H1 (cell line): Measurements from ENCODE around the gene TMUB2. TPM values are rescaled to one million over a fixed set of nuclear protein-coding genes. Genes with fewer than 3 reads are reported as not detected.

Source experiments
- CTCF ChIA-PET: fragments of 300-600 bp; sonication (Branson Sonifier 250); formaldehyde crosslinking; loops from one replicate; lab custom pipeline; 2021; ENCODE audit not compliant: partially characterized antibody; lab: Charles Lee
- POLR2A ChIA-PET: fragments of 300-600 bp; sonication (Branson Sonifier 250); formaldehyde crosslinking; loops from one replicate; lab custom pipeline; 2021; ENCODE audit warnings: inconsistent platforms; ENCODE audit not compliant: partially characterized antibody; lab: Charles Lee
- DNase-seq, 2 experiments: peaks; one replicate each; pipeline versions ENCODE4 v3.0.0 to v3.0.0-alpha.2; 2010 to 2022; ENCODE audit warnings: low spot score in 2 of 2, low read depth in 1 of 2, mixed read lengths in 1 of 2
- FAIRE-seq: peaks from 2 replicates; lab custom pipeline; 2011; peaks lifted over from hg19 to GRCh38; lab: Jason Lieb, UNC
- H2AFZ ChIP-seq: 2 replicates; pipeline ENCODE4 v1.8.1; 2012; ENCODE audit warnings: low read length, inconsistent platforms
- H2AK5ac ChIP-seq: 2 replicates; pipeline ENCODE4 v1.6.1; 2013; ENCODE audit warnings: low read depth, low read length
- H2BK120ac ChIP-seq: replicated peaks from 2 replicates; pipeline ENCODE3; 2013; ENCODE audit warnings: low read depth, low read length, inconsistent platforms
- H2BK12ac ChIP-seq: 2 replicates; pipeline ENCODE4 v1.6.1; 2013; ENCODE audit warnings: low read depth, low read length
- H2BK15ac ChIP-seq: 2 replicates; pipeline ENCODE4 v1.6.1; 2013; ENCODE audit warnings: low read length
- H2BK20ac ChIP-seq: 2 replicates; pipeline ENCODE4 v1.6.1; 2013; ENCODE audit warnings: low read length
- H2BK5ac ChIP-seq: 2 replicates; pipeline ENCODE4 v1.6.1; 2013; ENCODE audit warnings: low read depth, low read length
- H3K14ac ChIP-seq: 2 replicates; pipeline ENCODE4 v1.6.1; 2013; ENCODE audit warnings: inconsistent platforms; ENCODE audit not compliant: insufficient read length
- H3K18ac ChIP-seq: 2 replicates; pipeline ENCODE4 v1.6.1; 2013; ENCODE audit warnings: low read length; ENCODE audit errors: extremely low read depth
- H3K23ac ChIP-seq: 2 replicates; pipeline ENCODE4 v1.6.1; 2013; ENCODE audit warnings: inconsistent platforms; ENCODE audit not compliant: insufficient read length
- H3K23me2 ChIP-seq: 2 replicates; pipeline ENCODE4 v1.6.1; 2013; ENCODE audit warnings: low read depth, low read length
- H3K27ac ChIP-seq: 2 replicates; pipeline ENCODE4 v1.6.1; 2011; ENCODE audit warnings: low read depth, low read length, inconsistent platforms
- H3K27me3 ChIP-seq, 4 experiments: replicated peaks in 1 of 4; 1 replicate in 1 of 4; 2 replicates in 3 of 4; pipeline versions ENCODE4 v1.6.1 to v1.8.1; 2011 to 2013; ENCODE audit warnings: low read length in 3 of 4, mild to moderate bottlenecking in 3 of 4, inconsistent platforms in 2 of 4, mixed read lengths in 2 of 4, moderate library complexity in 1 of 4; ENCODE audit not compliant: control insufficient read depth in 3 of 4, insufficient read depth in 3 of 4; ENCODE audit errors: extremely low read depth in 1 of 4
- H3K36me3 ChIP-seq, 4 experiments: 2 replicates each; pipeline versions ENCODE4 v1.6.1 to v1.8.1; 2011 to 2013; ENCODE audit warnings: mild to moderate bottlenecking in 4 of 4, low read length in 3 of 4, moderate library complexity in 2 of 4, control low read depth in 1 of 4, inconsistent platforms in 1 of 4; ENCODE audit not compliant: insufficient read depth in 4 of 4, control insufficient read depth in 2 of 4
- H3K4ac ChIP-seq: replicated peaks from 2 replicates; pipeline ENCODE3; 2013; ENCODE audit warnings: low read length, low read depth, mixed read lengths, inconsistent platforms; ENCODE audit not compliant: insufficient read length
- H3K4me1 ChIP-seq, 4 experiments: replicated peaks in 1 of 4; 1 replicate in 1 of 4; 2 replicates in 3 of 4; pipeline versions ENCODE4 v1.6.1 to v1.8.1; 2011 to 2013; ENCODE audit warnings: low read length in 3 of 4, inconsistent platforms in 2 of 4, mixed read lengths in 1 of 4; ENCODE audit not compliant: insufficient read depth in 4 of 4, control insufficient read depth in 3 of 4
- H3K4me2 ChIP-seq, 2 experiments: 2 replicates each; pipeline versions ENCODE4 v1.6.1 to v1.8.1; 2011 to 2013; ENCODE audit warnings: low read depth in 2 of 2, low read length in 2 of 2, control low read depth in 1 of 2, inconsistent platforms in 1 of 2, mild to moderate bottlenecking in 1 of 2; ENCODE audit not compliant: insufficient read depth in 1 of 2
- H3K4me3 ChIP-seq, 4 experiments: fragments of 200-600, 300-600 bp in 1 of 4; sonication (generic), shearing (Covaris generic), sonication (Bioruptor Twin) in 1 of 4; 2 replicates each; pipeline versions ENCODE4 v1.5.1 to v1.8.1; 2011 to 2016; ENCODE audit warnings: low read length in 4 of 4, low read depth in 3 of 4, control low read depth in 2 of 4, inconsistent platforms in 2 of 4, mild to moderate bottlenecking in 2 of 4, mixed read lengths in 1 of 4, moderate library complexity in 1 of 4; ENCODE audit not compliant: insufficient read depth in 2 of 4; ENCODE audit errors: extremely low read depth in 1 of 4
- H3K56ac ChIP-seq: replicated peaks from 2 replicates; pipeline ENCODE3; 2013; ENCODE audit warnings: low read depth, mild to moderate bottlenecking, mixed read lengths, low read length, inconsistent platforms; ENCODE audit not compliant: insufficient read length
- H3K79me1 ChIP-seq: 2 replicates; pipeline ENCODE4 v1.6.1; 2013; ENCODE audit warnings: low read depth, low read length, control low read depth
- H3K79me2 ChIP-seq, 2 experiments: 2 replicates each; pipeline versions ENCODE4 v1.6.1 to v1.8.1; 2012 to 2013; ENCODE audit warnings: low read length in 2 of 2, mild to moderate bottlenecking in 2 of 2, inconsistent platforms in 1 of 2; ENCODE audit not compliant: insufficient read depth in 2 of 2, control insufficient read depth in 1 of 2
- H3K9ac ChIP-seq, 4 experiments: replicated peaks in 1 of 4; 1 replicate in 1 of 4; 2 replicates in 3 of 4; pipeline versions ENCODE4 v1.6.1 to v1.8.1; 2011 to 2013; ENCODE audit warnings: low read depth in 3 of 4, low read length in 3 of 4, control low read depth in 2 of 4, mild to moderate bottlenecking in 2 of 4, moderate library complexity in 2 of 4, inconsistent platforms in 1 of 4; ENCODE audit errors: extremely low read depth in 1 of 4
- H3K9me3 ChIP-seq, 2 experiments: 2 replicates each; pipeline versions ENCODE4 v1.6.1 to v1.8.1; 2012 to 2013; ENCODE audit warnings: mild to moderate bottlenecking in 2 of 2, moderate library complexity in 2 of 2, control low read depth in 1 of 2, inconsistent platforms in 1 of 2, low read depth in 1 of 2, low read length in 1 of 2, mixed read lengths in 1 of 2; ENCODE audit not compliant: insufficient read depth in 2 of 2
- H4K20me1 ChIP-seq, 2 experiments: replicated peaks in 1 of 2; 2 replicates each; pipeline versions ENCODE3 to v1.8.1; 2011 to 2013; ENCODE audit warnings: inconsistent platforms in 2 of 2, low read length in 2 of 2, mild to moderate bottlenecking in 1 of 2; ENCODE audit not compliant: insufficient read depth in 2 of 2, control insufficient read depth in 1 of 2
- H4K5ac ChIP-seq: 2 replicates; pipeline ENCODE4 v1.6.1; 2013; ENCODE audit warnings: low read length, low read depth, mixed read lengths, inconsistent platforms; ENCODE audit not compliant: insufficient read length
- H4K8ac ChIP-seq: 2 replicates; pipeline ENCODE4 v1.8.0; 2013; ENCODE audit warnings: mild to moderate bottlenecking, moderate library complexity, low read length, inconsistent platforms; ENCODE audit not compliant: insufficient read depth; ENCODE audit errors: extremely low read depth
- H4K91ac ChIP-seq: replicated peaks from 2 replicates; pipeline ENCODE3; 2013; ENCODE audit warnings: low read length, mixed read lengths, inconsistent platforms; ENCODE audit not compliant: insufficient read length
- CBX8 ChIP-seq: fragments of 300-800, 300-1000 bp; sonication (generic); IDR thresholded peaks from 2 replicates; pipeline ENCODE4 v1.7.1; 2016; ENCODE audit warnings: low read depth, low read length, borderline replicate concordance
- EGR1 ChIP-seq: IDR thresholded peaks from 2 replicates; pipeline ENCODE4 v1.6.1; 2011; ENCODE audit warnings: low read depth, low read length, borderline replicate concordance
- POLR2AphosphoS5 ChIP-seq: IDR thresholded peaks from 2 replicates; pipeline ENCODE4 v1.6.1; 2011; ENCODE audit warnings: low read depth, low read length
- whole genome bisulfite sequencing, 2 experiments: shearing (Covaris generic) in 1 of 2; methylation state at CpG; one replicate each; pipeline versions ENCODE4 v1.1.6 to v1.1.7; 2013 to 2015; ENCODE audit warnings: low lambda C conversion rate in 2 of 2, mixed read lengths in 2 of 2, inconsistent platforms in 1 of 2, low coverage in 1 of 2, missing lambda C conversion rate in 1 of 2; ENCODE audit not compliant: insufficient replicate concordance in 2 of 2, insufficient coverage in 1 of 2, insufficient read length in 1 of 2; ENCODE audit errors: extremely low coverage in 1 of 2, missing lambda C conversion rate in 1 of 2; 5-methylcytosine and 5-hydroxymethylcytosine counted together
- polyA plus RNA-seq, 7 experiments: library from polyadenylated mRNA; depleted of rRNA in 3 of 7; stranded (reverse) in 5 of 7; unstranded in 2 of 7; fragments of >200 nt in 5 of 7; fragments of 200-250 nt in 2 of 7; gene quantifications; 1 replicate in 5 of 7; 2 replicates in 1 of 7; 4 replicates in 1 of 7; pipeline versions ENCODE4 v1.2.1 to v1.2.3, GENCODE V29; 2011 to 2013; ENCODE audit warnings: missing spikeins in 2 of 7, mixed read lengths in 2 of 7
- total RNA-seq: library from RNA; stranded (reverse); fragmentation: NEBNext Ultra II Directional; extraction: Animal tissue kit (Norgen Biotek cat#: 25700); gene quantifications from 2 replicates; pipeline ENCODE4 v1.2.1, GENCODE V29; 2021
- TF ChIP-seq, protein P1 (sequence below): IDR thresholded peaks from 2 replicates; pipeline ENCODE4 v1.6.1; 2011; ENCODE audit warnings: low read depth, mild to moderate bottlenecking, low read length; ENCODE audit not compliant: insufficient read depth
- TF ChIP-seq, protein P2 (sequence below), 3 experiments: IDR thresholded peaks; 1 replicate in 2 of 3; 2 replicates in 1 of 3; pipeline versions ENCODE4 v1.5.1 to v1.6.1; 2011; ENCODE audit warnings: low read length in 3 of 3, mild to moderate bottlenecking in 3 of 3, inconsistent platforms in 2 of 3, low read depth in 1 of 3, moderate library complexity in 1 of 3; ENCODE audit not compliant: insufficient read depth in 1 of 3; ENCODE audit errors: control extremely low read depth in 1 of 3

The TMUB2 gene
- total and polyA plus RNA-seq, 2 of the 8 experiments (the other 6 are each of a cell fraction or from before 2014, with no cell fraction given): 18.5 to 30.5 TPM

DNA sequence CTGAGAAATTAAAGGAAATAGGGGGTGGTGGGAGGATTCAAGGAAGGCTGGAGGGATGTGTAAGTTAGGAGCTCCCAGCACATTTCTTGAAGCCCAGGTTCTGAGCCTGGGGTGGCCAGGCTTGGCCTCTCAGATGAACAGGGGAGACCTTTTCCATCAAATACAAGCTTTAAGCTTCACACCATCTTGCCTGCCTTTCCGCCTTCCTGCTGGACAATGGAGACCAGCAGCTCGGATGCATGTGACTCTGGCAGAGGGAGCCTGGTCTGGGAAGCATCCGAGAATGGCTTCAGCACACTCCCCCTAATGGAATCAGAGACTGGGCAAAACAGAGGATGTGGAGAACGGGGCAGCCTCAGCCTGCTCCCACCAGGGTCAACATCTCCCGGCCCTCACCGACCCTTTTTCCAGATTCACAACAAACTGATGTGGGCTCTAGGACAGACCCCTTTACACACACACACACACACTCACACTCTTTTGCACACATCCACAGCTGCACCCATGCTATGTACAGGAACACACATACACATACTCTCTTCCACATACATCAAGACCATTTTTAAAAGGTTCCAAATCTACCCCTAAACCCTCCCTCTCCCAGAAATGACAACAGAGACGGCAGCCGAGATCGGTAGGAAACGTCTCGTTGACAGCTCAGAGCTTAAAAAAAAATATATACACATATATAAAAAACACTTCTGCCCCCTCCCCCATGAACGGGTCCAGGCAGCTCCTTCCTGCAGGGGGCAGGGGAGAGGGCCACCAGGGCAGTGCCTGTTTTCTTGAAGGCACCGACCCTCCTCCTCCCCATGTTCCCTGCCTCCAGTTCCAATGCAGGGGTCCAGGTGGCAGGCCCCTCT lies 19.4 kb downstream of the TMUB2 start:
- Histone ChIP-seq H4K8ac (no peak overlapping the region), H2BK120ac (no peak overlapping the region), H3K4me1 (peaks cover 3 to 17% (median 5%) of the 10 kb centered on the region in 4 experiments; a peak in 6 of 7 replicates), H3K14ac (no peak overlapping the region), H3K4me2 (no peak overlapping the region), H3K4me3 (no peak overlapping the region), H3K23ac (no peak overlapping the region), H4K91ac (no peak overlapping the region), H4K5ac (no peak overlapping the region), H2BK5ac (no peak overlapping the region), H2BK12ac (no peak overlapping the region), H4K20me1 (peaks cover 0 to 3% of the 10 kb centered on the region in 2 experiments), H3K56ac (no peak overlapping the region), H3K36me3 (peaks cover 20 to 37% (median 26%) of the 10 kb centered on the region in 4 experiments), H2AFZ (no peak overlapping the region), H3K79me1 (no peaks in the 10 kb centered on the region), H2BK20ac (no peak overlapping the region), H2BK15ac (no peak overlapping the region), H3K23me2 (no peaks in the 10 kb centered on the region), H3K9ac (no peak overlapping the region), H3K9me3 (no peaks in the 10 kb centered on the region), H2AK5ac (peak overlapping the region; percentile 90; the same call in 1 of the 2 replicates), H3K4ac (no peak overlapping the region), H3K27me3 (no peaks in the 10 kb centered on the region), H3K27ac (no peak overlapping the region), H3K79me2 (no peaks in the 10 kb centered on the region), H3K18ac (no peak overlapping the region)
- POLR2A ChIA-PET: interaction anchor here (0.8 to 10.4 kb wide), 14 partner anchors 10 to 149 kb away, joined by 3 to 135 read pairs (median 4); partner anchors contain the start of genes GRN and SLC25A39
- CTCF ChIA-PET: interaction anchor here (0.5 to 12.7 kb wide), 17 partner anchors 8 to 145 kb away, joined by 3 to 158 read pairs (median 4); partner anchors contain the start of genes ASB16, GRN and HDAC5
- no peak for FAIRE-seq
- no peak for DNase-seq
- WGBS, 2 experiments: 83% methylated on average over 12 of the region's 13 CpGs; no CpG with 5 or more reads in 1 of the 2 experiments
- TF ChIP-seq, protein P1, sequence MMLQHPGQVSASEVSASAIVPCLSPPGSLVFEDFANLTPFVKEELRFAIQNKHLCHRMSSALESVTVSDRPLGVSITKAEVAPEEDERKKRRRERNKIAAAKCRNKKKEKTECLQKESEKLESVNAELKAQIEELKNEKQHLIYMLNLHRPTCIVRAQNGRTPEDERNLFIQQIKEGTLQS: no peak
- TF ChIP-seq CBX8 (no peak), EGR1 (no peak), POLR2AphosphoS5 (0 out of 2 replicates have a peak, but pooled peaks have one; percentile 13)
- TF ChIP-seq, protein P2, sequence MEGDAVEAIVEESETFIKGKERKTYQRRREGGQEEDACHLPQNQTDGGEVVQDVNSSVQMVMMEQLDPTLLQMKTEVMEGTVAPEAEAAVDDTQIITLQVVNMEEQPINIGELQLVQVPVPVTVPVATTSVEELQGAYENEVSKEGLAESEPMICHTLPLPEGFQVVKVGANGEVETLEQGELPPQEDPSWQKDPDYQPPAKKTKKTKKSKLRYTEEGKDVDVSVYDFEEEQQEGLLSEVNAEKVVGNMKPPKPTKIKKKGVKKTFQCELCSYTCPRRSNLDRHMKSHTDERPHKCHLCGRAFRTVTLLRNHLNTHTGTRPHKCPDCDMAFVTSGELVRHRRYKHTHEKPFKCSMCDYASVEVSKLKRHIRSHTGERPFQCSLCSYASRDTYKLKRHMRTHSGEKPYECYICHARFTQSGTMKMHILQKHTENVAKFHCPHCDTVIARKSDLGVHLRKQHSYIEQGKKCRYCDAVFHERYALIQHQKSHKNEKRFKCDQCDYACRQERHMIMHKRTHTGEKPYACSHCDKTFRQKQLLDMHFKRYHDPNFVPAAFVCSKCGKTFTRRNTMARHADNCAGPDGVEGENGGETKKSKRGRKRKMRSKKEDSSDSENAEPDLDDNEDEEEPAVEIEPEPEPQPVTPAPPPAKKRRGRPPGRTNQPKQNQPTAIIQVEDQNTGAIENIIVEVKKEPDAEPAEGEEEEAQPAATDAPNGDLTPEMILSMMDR (IDR thresholded peaks at IDR 0.05; ENCODE audit: control extremely low read depth in 1 of 3, insufficient read depth in 1 of 3, low read depth in 1 of 3, low read length in 3 of 3): peak in 2 of 3 experiments; percentile 34 to 48; a peak in 2 of 4 replicates
